Urinary bladder (tissue), 4 donors: ENCODE measurements around the gene DEFB114. TPM values are rescaled to one million over a fixed set of nuclear protein-coding genes. Genes with fewer than 3 reads are reported as not detected.
"Not testable (repeated sequence)": the region's sequence is repeated elsewhere in the genome, so short reads cannot be mapped to it uniquely, and the experiment has no call there.

ENCODE experiments used
- DNase-seq: peaks from one replicate; pipeline ENCODE4 v3.0.0-alpha.2; 2015; ENCODE audit errors: extremely low spot score
- H3K27ac ChIP-seq: one replicate; pipeline ENCODE4 v1.5.1; 2013; ENCODE audit warnings: low read depth, mild to moderate bottlenecking, moderate library complexity
- H3K36me3 ChIP-seq: one replicate; pipeline ENCODE4 v1.6.1; 2013; ENCODE audit warnings: mild to moderate bottlenecking, moderate library complexity; ENCODE audit not compliant: insufficient read depth
- H3K4me1 ChIP-seq: one replicate; pipeline ENCODE4 v1.6.1; 2013; ENCODE audit warnings: mild to moderate bottlenecking, moderate library complexity; ENCODE audit not compliant: insufficient read depth
- H3K4me3 ChIP-seq: one replicate; pipeline ENCODE4 v1.5.1; 2013; ENCODE audit warnings: low read depth, low read length
- WGBS: extraction: QIAGEN DNeasy Blood & Tissue Kit; methylation state at CpG from one replicate; pipeline ENCODE4 v1.1.7; 2013; 5-methylcytosine and 5-hydroxymethylcytosine counted together
- polyA plus RNA-seq: library from polyadenylated mRNA; stranded (reverse); fragments of 200-250 nt; gene quantifications from one replicate; pipeline ENCODE4 v1.2.3, GENCODE V29; 2013
- total RNA-seq: library from RNA; depleted of rRNA; stranded (reverse); fragments of >200 nt; gene quantifications from one replicate; pipeline ENCODE4 v1.2.3, GENCODE V29; 2014
- donor health status: healthy with polysubstance abuse.
- donor health status: healthy.

The DEFB114 gene
- total and polyA plus RNA-seq, 2 donors = not detected

GRCh38 chr6:49958180-49958579 lies 5.8 kb downstream of the DEFB114 start:
- no peak overlapping the region for H3K4me3 ChIP-seq
- H3K27ac ChIP-seq = no peak overlapping the region
- H3K36me3 ChIP-seq = no peaks in the 10 kb centered on the region
- DNase-seq = no peak
- H3K4me1 ChIP-seq = no peaks in the 10 kb centered on the region
- 72% methylated on average over 1 of the region's 1 CpG for WGBS

GRCh38 chr6:49955847-49956246 lies 8.1 kb downstream of the DEFB114 start:
- Histone ChIP-seq H3K4me3 (no peak overlapping the region), H3K27ac (no peak overlapping the region), H3K36me3 (no peaks in the 10 kb centered on the region), H3K4me1 (no peaks in the 10 kb centered on the region)
- DNase-seq = no peak

DNA sequence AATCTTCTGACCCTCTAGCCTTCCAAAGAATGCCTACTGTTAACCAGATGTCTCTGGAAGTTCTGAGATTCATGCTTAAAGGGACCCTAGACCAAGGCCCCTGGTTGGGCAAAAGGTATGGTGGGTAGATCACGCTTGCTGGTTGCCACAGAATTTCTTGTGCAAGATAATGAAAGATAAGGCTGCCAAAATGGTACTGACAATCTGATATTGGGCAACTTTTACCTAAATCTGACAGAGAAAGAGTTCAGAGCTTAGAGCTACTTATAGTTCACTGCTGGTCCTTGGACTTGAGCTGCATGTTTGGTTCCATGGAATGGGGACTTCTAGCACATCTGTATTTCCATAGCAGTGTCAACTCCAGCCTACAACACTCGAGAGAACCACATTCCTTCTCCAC lies 12.0 kb downstream of the DEFB114 start:
- no peaks in the 10 kb centered on the region for H3K36me3 ChIP-seq
- no peak overlapping the region for H3K27ac ChIP-seq
- no peak overlapping the region for H3K4me3 ChIP-seq
- no peaks in the 10 kb centered on the region for H3K4me1 ChIP-seq
- WGBS = 57% methylated on average over 2 of the region's 2 CpGs
- no peak for DNase-seq

- Histone ChIP-seq H3K4me1 (no peaks in the 10 kb centered on the region), H3K4me3 (no peak overlapping the region), H3K27ac (no peak overlapping the region), H3K36me3 (no peaks in the 10 kb centered on the region)
- no peak for DNase-seq
- 93% methylated on average over 2 of the region's 2 CpGs for WGBS
Observed at GRCh38 chr6:49950415-49950751, 13.6 kb downstream of the DEFB114 start.

- no peak for DNase-seq
- 87% methylated on average over 4 of the region's 4 CpGs for WGBS
- Histone ChIP-seq H3K4me1 (no peaks in the 10 kb centered on the region), H3K4me3 (no peak overlapping the region), H3K27ac (no peak overlapping the region), H3K36me3 (no peaks in the 10 kb centered on the region)
Observed at GRCh38 chr6:49949062-49949461, 14.9 kb downstream of the DEFB114 start.

DNA sequence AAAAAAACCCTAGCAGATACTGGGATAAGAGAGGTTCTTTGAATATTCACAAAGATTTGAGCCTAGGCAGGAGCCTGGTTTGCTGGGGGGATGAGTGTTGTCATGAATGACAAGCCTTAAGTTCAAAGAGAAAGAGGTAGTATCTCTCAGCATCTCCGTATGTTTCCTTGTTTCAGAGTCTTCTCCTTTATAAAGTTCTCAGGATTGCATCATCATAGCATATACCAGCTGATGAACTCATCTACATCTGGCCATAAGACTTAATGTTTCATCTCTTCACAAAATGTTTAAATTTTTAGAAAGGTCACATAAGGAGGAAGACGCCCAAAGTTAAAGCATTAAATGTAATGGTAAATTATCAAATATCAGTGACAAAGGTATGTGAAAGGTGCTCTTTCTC lies 17.1 kb downstream of the DEFB114 start:
- no peak overlapping the region for H3K27ac ChIP-seq
- H3K4me3 ChIP-seq = no peak overlapping the region
- 54% methylated on average over 2 of the region's 2 CpGs for WGBS
- no peaks in the 10 kb centered on the region for H3K36me3 ChIP-seq
- no peak for DNase-seq
- no peaks in the 10 kb centered on the region for H3K4me1 ChIP-seq

GRCh38 chr6:49944068-49944467 lies 19.9 kb downstream of the DEFB114 start:
- H3K4me1 ChIP-seq, H3K27ac ChIP-seq, H3K36me3 ChIP-seq, DNase-seq, H3K4me3 ChIP-seq: not testable (repeated sequence)
- WGBS = 90% methylated on average over 3 of the region's 3 CpGs

- no peak overlapping the region for H3K4me3 ChIP-seq
- H3K36me3 ChIP-seq = no peaks in the 10 kb centered on the region
- DNase-seq = no peak
- H3K27ac ChIP-seq = no peak overlapping the region
- H3K4me1 ChIP-seq = no peaks in the 10 kb centered on the region
- 61% methylated on average over 3 of the region's 3 CpGs for WGBS
Observed at GRCh38 chr6:49939993-49940498, 23.9 kb downstream of the DEFB114 start.

DNA sequence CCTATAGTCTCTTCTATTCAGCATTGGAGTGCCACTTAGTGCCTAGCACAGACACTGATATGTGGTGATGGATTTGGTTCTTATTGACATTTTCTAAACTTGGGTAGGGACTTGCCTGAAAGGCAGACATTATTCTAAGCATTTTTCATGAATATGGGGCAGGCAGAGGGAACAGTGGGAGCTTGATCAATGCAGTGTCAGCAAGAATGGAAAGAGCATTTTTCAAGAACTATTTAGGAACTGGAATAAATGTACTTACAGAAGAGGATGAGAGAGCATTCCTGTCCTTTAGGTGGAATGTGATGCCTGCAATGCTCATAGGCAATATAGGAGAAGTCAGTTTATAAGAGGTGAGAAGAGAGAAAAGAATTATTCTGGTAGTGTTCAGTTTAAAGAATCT lies 26.2 kb downstream of the DEFB114 start:
- H3K36me3 ChIP-seq = no peaks in the 10 kb centered on the region
- no peaks in the 10 kb centered on the region for H3K4me1 ChIP-seq
- H3K4me3 ChIP-seq = no peak overlapping the region
- no peak for DNase-seq
- no peak overlapping the region for H3K27ac ChIP-seq

DNA sequence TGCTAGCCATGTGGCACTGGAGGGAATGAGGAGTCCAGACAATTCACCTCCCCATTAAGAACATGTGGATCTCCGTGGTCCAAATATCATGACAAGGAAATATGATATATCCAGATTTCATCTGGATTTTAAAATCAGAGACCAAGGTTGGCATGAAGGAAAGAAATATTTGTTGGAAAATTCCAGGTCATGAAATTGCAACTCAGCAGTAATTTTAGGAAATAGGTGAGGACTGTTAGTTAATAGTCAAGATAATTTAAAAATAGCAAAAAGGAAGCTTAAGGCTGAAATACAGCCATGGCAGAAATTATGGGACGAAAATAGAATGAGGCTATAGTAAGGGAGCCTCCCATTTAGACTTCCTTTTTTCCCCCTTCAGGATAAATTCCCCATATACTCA lies 26.9 kb downstream of the DEFB114 start:
- Histone ChIP-seq H3K4me3 (no peak overlapping the region), H3K36me3 (no peaks in the 10 kb centered on the region), H3K27ac (no peak overlapping the region), H3K4me1 (no peaks in the 10 kb centered on the region)
- no peak for DNase-seq
- 67% methylated on average over 2 of the region's 2 CpGs for WGBS

GRCh38 chr6:49935387-49935786 lies 28.6 kb downstream of the DEFB114 start:
- Histone ChIP-seq H3K4me1 (no peaks in the 10 kb centered on the region), H3K36me3 (no peaks in the 10 kb centered on the region), H3K4me3 (no peak overlapping the region), H3K27ac (no peak overlapping the region)
- no peak for DNase-seq
- 65% methylated on average over 3 of the region's 3 CpGs for WGBS

- no peak overlapping the region for H3K27ac ChIP-seq
- no peaks in the 10 kb centered on the region for H3K4me1 ChIP-seq
- no peaks in the 10 kb centered on the region for H3K36me3 ChIP-seq
- no peak overlapping the region for H3K4me3 ChIP-seq
- WGBS = 33% methylated on average over 1 of the region's 1 CpG
- no peak for DNase-seq
Observed at GRCh38 chr6:49934770-49935169, 29.2 kb downstream of the DEFB114 start.

- 91% methylated on average over 21 of the region's 21 CpGs for WGBS
- Histone ChIP-seq H3K4me1 (no peaks in the 10 kb centered on the region), H3K27ac (no peak overlapping the region), H3K4me3 (no peak overlapping the region), H3K36me3 (no peaks in the 10 kb centered on the region)
- DNase-seq = no peak
Observed at GRCh38 chr6:49933526-49933925, 30.4 kb downstream of the DEFB114 start.

DNA sequence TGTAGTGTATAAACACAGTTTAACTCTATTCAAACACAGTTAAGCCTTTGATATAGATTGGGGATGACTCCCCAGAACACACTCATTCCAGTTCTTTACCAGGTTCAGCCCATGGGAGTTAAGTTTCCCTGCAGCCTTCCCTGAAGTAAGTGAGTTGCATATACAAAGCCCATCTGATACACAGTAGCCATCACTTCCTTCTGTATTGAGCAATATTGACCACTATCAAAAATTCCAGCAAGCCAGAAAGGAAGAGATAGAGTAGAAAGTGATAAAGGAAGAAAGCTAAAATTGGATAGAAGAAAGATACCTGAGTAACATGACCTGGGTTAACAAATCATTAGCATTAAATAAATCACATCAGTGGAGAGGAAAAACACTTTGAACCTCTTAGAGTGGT lies 34.6 kb downstream of the DEFB114 start:
- Histone ChIP-seq H3K36me3 (no peaks in the 10 kb centered on the region), H3K4me1 (no peaks in the 10 kb centered on the region), H3K27ac (no peak overlapping the region), H3K4me3 (no peak overlapping the region)
- DNase-seq = no peak

DNA sequence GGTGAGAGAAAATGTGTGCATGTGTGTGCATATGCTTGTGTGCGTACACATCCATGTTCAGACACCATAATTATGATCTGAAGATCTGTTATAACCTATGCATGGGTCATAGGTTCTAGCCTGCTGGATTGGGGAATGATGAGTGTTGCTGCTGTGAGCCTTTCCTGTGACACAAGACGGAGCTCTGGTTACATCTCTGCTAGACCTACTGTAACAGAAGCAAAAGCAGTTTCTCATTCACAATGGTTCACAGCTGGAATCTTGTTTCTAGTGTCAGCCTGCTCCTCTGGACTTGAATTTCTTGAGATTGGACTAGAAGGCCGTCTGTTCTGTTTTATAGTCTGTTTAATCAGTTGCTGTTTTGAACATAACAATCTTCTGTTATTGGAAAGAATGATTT lies 40.1 kb downstream of the DEFB114 start:
- Histone ChIP-seq H3K36me3 (no peaks in the 10 kb centered on the region), H3K4me1 (no peaks in the 10 kb centered on the region), H3K27ac (no peak overlapping the region), H3K4me3 (no peak overlapping the region)
- DNase-seq = no peak
- WGBS = 47% methylated on average over 3 of the region's 3 CpGs
